SK-N-SH (cell line): ENCODE data around the gene ZNF615. TPM values are rescaled to one million over a fixed set of nuclear protein-coding genes. Genes with fewer than 3 reads are reported as not detected.

ENCODE experiments used
- CTCF ChIA-PET: fragments of 300-600, 350-600 bp; formaldehyde crosslinking; extraction: SDS; loops from one replicate; lab custom pipeline; 2021; lab: Yijun Ruan, JAX
- POLR2A ChIA-PET: fragments of 350-600 bp; sonication (Branson Sonifier 250); formaldehyde crosslinking; extraction: SDS; loops from one replicate; lab custom pipeline; 2020; ENCODE audit warnings: antibody characterized with exemption, inconsistent platforms; lab: Yijun Ruan, JAX
- DNase-seq: peaks from one replicate; pipeline ENCODE4 v3.0.0; 2012
- H2AFZ ChIP-seq: fragments of 200-600 bp; sonication (generic); 2 replicates; pipeline ENCODE4 v1.8.1; 2016; ENCODE audit warnings: antibody characterized with exemption, mild to moderate bottlenecking, low read depth
- H3F3A ChIP-seq: fragments of 200-600 bp; sonication (generic); replicated peaks from 2 replicates; pipeline ENCODE3; 2016; ENCODE audit warnings: antibody characterized with exemption, mild to moderate bottlenecking; ENCODE audit not compliant: insufficient read depth
- H3K27ac ChIP-seq, 2 experiments: fragments of 200-500 bp in 1 of 2; fragments of 200-600 bp in 1 of 2; sonication (Bioruptor generic) in 1 of 2; sonication (generic), shearing (Covaris generic) in 1 of 2; 2 replicates each; pipeline versions ENCODE4 v1.5.1 to v1.6.1; 2014 to 2016; ENCODE audit warnings: low read depth in 2 of 2, inconsistent platforms in 1 of 2, low read length in 1 of 2, mild to moderate bottlenecking in 1 of 2, mixed read lengths in 1 of 2
- H3K27me3 ChIP-seq: fragments of 200-600 bp; sonication (generic), shearing (Covaris generic); 2 replicates; pipeline ENCODE4 v1.6.1; 2016; ENCODE audit warnings: mixed run types; ENCODE audit not compliant: insufficient read depth
- H3K36me3 ChIP-seq, 2 experiments: fragments of 200-500 bp in 1 of 2; fragments of 200-600 bp in 1 of 2; sonication (Bioruptor generic) in 1 of 2; sonication (generic) in 1 of 2; replicated peaks in 1 of 2; 2 replicates each; pipeline versions ENCODE3 to v1.5.1; 2014 to 2016; ENCODE audit warnings: low read length in 1 of 2, mild to moderate bottlenecking in 1 of 2; ENCODE audit not compliant: insufficient read depth in 2 of 2, control insufficient read depth in 1 of 2
- H3K4me1 ChIP-seq, 2 experiments: fragments of 200-500 bp in 1 of 2; fragments of 200-600 bp in 1 of 2; sonication (Bioruptor generic) in 1 of 2; sonication (generic), shearing (Covaris generic) in 1 of 2; 2 replicates each; pipeline versions ENCODE4 v1.5.1 to v1.6.1; 2014 to 2016; ENCODE audit warnings: low read depth in 1 of 2, low read length in 1 of 2, mixed run types in 1 of 2; ENCODE audit not compliant: insufficient read depth in 2 of 2, control insufficient read depth in 1 of 2
- H3K4me2 ChIP-seq: fragments of 200-600 bp; sonication (generic), shearing (Covaris generic); 2 replicates; pipeline ENCODE4 v1.6.1; 2017; ENCODE audit warnings: mixed run types
- H3K4me3 ChIP-seq, 2 experiments: fragments of 200-500 bp in 1 of 2; fragments of 200-600 bp in 1 of 2; sonication (Bioruptor generic) in 1 of 2; sonication (generic), shearing (Covaris generic) in 1 of 2; 2 replicates each; pipeline versions ENCODE4 v1.5.1 to v1.8.1; 2014 to 2016; ENCODE audit warnings: low read depth in 2 of 2, inconsistent platforms in 1 of 2, low read length in 1 of 2, mild to moderate bottlenecking in 1 of 2, mixed read lengths in 1 of 2, moderate library complexity in 1 of 2
- H3K79me2 ChIP-seq: fragments of 200-600 bp; sonication (generic); 2 replicates; pipeline ENCODE4 v1.8.1; 2017; ENCODE audit warnings: mild to moderate bottlenecking; ENCODE audit not compliant: insufficient read depth
- H3K9ac ChIP-seq: fragments of 200-600 bp; sonication (generic); 2 replicates; pipeline ENCODE4 v1.6.1; 2017; ENCODE audit warnings: mixed run types
- H3K9me2 ChIP-seq: fragments of 200-600 bp; sonication (generic); 2 replicates; pipeline ENCODE4 v1.6.1; 2017; ENCODE audit warnings: mixed run types
- H3K9me3 ChIP-seq: fragments of 200-600 bp; sonication (generic); 2 replicates; pipeline ENCODE4 v1.6.1; 2017; ENCODE audit warnings: mixed run types, mild to moderate bottlenecking, moderate library complexity
- H4K20me1 ChIP-seq: fragments of 200-600 bp; sonication (generic); 2 replicates; pipeline ENCODE4 v1.6.1; 2017; ENCODE audit warnings: mild to moderate bottlenecking, mixed run types; ENCODE audit not compliant: insufficient read depth
- CHD2 ChIP-seq: fragments of 150-350 bp; IDR thresholded peaks from 2 replicates; pipeline ENCODE4 v1.6.1; 2018; ENCODE audit warnings: low read length; ENCODE audit not compliant: partially characterized antibody
- ELF1 ChIP-seq: IDR thresholded peaks from 2 replicates; pipeline ENCODE4 v1.4.0; 2012
- FOXJ3 ChIP-seq: sonication (generic); formaldehyde crosslinking; IDR thresholded peaks from 2 replicates; pipeline ENCODE4 v1.5.1; 2020; ENCODE audit warnings: mild to moderate bottlenecking, missing genetic modification reagents
- FOXM1 ChIP-seq: IDR thresholded peaks from 2 replicates; pipeline ENCODE4 v1.4.0; 2012; ENCODE audit warnings: low read depth, mild to moderate bottlenecking
- GABPA ChIP-seq: IDR thresholded peaks from 2 replicates; pipeline ENCODE4 v1.4.0; 2012; ENCODE audit warnings: low read depth, mild to moderate bottlenecking
- GATA2 ChIP-seq: sonication (generic); formaldehyde crosslinking; IDR thresholded peaks from 2 replicates; pipeline ENCODE4 v1.5.0; 2020; ENCODE audit warnings: mild to moderate bottlenecking, missing genetic modification reagents
- POLR2AphosphoS5 ChIP-seq: IDR thresholded peaks from 2 replicates; pipeline ENCODE4 v1.6.1; 2012; ENCODE audit warnings: low read depth, low read length
- RCOR1 ChIP-seq: fragments of 150-350 bp; IDR thresholded peaks from 2 replicates; pipeline ENCODE4 v1.6.1; 2017; ENCODE audit warnings: antibody characterized with exemption, low read length
- RFX5 ChIP-seq: IDR thresholded peaks from 2 replicates; pipeline ENCODE4 v1.6.1; 2012; ENCODE audit warnings: mild to moderate bottlenecking, improper control_type of control experiment, low read length
- RXRA ChIP-seq: IDR thresholded peaks from 2 replicates; pipeline ENCODE4 v1.4.0; 2012; ENCODE audit warnings: low read depth, mild to moderate bottlenecking, borderline replicate concordance
- SMC3 ChIP-seq: IDR thresholded peaks from 2 replicates; pipeline ENCODE4 v1.6.1; 2012; ENCODE audit warnings: low read depth, low read length, improper control_type of control experiment
- TEAD4 ChIP-seq: IDR thresholded peaks from 2 replicates; pipeline ENCODE4 v1.4.0; 2012; ENCODE audit warnings: mild to moderate bottlenecking, borderline replicate concordance; ENCODE audit not compliant: insufficient read depth
- WGBS: methylation state at CpG from one replicate; pipeline ENCODE4 v1.1.6; 2017; ENCODE audit warnings: low lambda C conversion rate; 5-methylcytosine and 5-hydroxymethylcytosine counted together
- polyA plus RNA-seq, 3 experiments: library from polyadenylated mRNA; depleted of rRNA; stranded (reverse); fragments of >200 nt; gene quantifications; 2 replicates each; pipeline ENCODE4 v1.2.3, GENCODE V29; 2012
- TF ChIP-seq, protein P1 (sequence below): IDR thresholded peaks from 2 replicates; pipeline ENCODE4 v1.4.0; 2012; ENCODE audit warnings: low read depth, borderline replicate concordance
- TF ChIP-seq, protein P2 (sequence below): IDR thresholded peaks from 2 replicates; pipeline ENCODE4 v1.4.0; 2012; ENCODE audit warnings: low read depth, borderline replicate concordance
- TF ChIP-seq, protein P3 (sequence below): fragments of 150-350 bp; IDR thresholded peaks from 2 replicates; pipeline ENCODE4 v1.6.1; 2016; ENCODE audit warnings: mild to moderate bottlenecking, low read depth, low read length

ZNF615 gene
- polyA plus RNA-seq, 1 of the 3 experiments (the other 2 are of a cell fraction) = 1.6 TPM

DNA sequence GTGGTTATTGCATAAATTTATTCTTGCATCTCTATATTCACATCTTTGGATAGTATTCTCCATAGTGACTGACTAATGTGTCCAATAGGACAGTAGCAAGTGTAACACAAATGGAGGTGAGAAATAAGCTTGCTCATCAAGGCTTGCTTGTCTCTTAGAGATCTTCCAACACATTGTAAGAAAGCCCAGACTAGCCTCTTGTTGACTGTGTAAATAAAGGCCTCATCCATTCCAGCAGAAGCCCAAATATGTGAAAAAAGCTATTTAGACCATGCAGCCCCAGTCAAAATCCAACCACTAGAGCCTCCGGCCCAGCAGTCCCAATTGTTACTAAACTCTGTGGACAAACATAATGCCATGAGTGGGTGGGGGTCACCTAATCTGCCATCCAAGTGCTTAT lies 2.7 kb upstream of the ZNF615 start:
- peaks cover 14% of the 10 kb centered on the region; the same call in 1 of the 2 replicates for H3K79me2 ChIP-seq
- H3K9ac ChIP-seq = no peak overlapping the region
- no peaks in the 10 kb centered on the region for H3K27me3 ChIP-seq
- H3K4me2 ChIP-seq = no peak overlapping the region
- no peak for DNase-seq
- H3K27ac ChIP-seq = no peak overlapping the region
- no peaks in the 10 kb centered on the region for H3K9me2 ChIP-seq
- H2AFZ ChIP-seq = no peak overlapping the region
- peaks cover 10% of the 10 kb centered on the region; the same call in 1 of the 2 replicates for H3K9me3 ChIP-seq
- ChIA-PET POLR2A (no interaction called here), CTCF (no interaction called here)
- H3K4me1 ChIP-seq = peaks cover 0 to 5% of the 10 kb centered on the region in 2 experiments; a peak in 1 of 4 replicates
- H3K36me3 ChIP-seq = peaks cover 20 to 24% of the 10 kb centered on the region in 2 experiments
- no peak for TF ChIP-seq FOXJ3 (CRISPR knock-in tag)
- TF ChIP-seq RFX5 = no peak
- no peak for TF ChIP-seq CHD2
- TF ChIP-seq POLR2AphosphoS5 = no peak
- no peak for TF ChIP-seq RXRA
- H3F3A ChIP-seq = peaks cover 5% of the 10 kb centered on the region
- no peak overlapping the region for H3K4me3 ChIP-seq
- H4K20me1 ChIP-seq = no peaks in the 10 kb centered on the region
- WGBS = 100% methylated on average over 1 of the region's 1 CpG

DNA sequence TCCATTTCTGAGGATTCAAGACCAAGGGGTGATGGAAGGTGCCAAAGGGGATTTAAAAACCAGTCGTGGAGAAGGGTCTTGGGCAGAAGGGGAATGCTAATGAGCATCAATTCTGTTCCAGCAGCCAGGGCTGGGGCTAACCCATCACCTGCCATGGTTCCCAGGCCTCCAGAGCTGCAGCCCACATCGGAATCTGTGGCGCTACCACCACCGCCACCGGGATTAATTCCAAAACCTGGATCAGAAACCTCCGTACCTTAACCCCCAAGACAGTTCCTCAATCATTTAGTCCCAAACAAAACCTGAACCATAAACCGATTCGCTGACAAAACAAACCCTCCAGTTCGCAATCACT lies 583 bp downstream of the ZNF615 start:
- Histone ChIP-seq H3K4me1 (peaks cover 0 to 5% of the 10 kb centered on the region in 2 experiments; a peak in 1 of 4 replicates), H4K20me1 (no peaks in the 10 kb centered on the region), H3K79me2 (peaks cover 26% of the 10 kb centered on the region; the same call in 1 of the 2 replicates), H3K9ac (peak overlapping the region; percentile 66), H3K27ac (peak overlapping the region; percentile 21 to 82; a peak in 2 of 4 replicates), H3K4me2 (peak overlapping the region; percentile 70), H2AFZ (peak overlapping the region; percentile 97), H3K9me2 (no peaks in the 10 kb centered on the region), H3K4me3 (peak overlapping the region; percentile 76 to 84), H3F3A (no peaks in the 10 kb centered on the region), H3K27me3 (no peaks in the 10 kb centered on the region), H3K36me3 (peaks cover 3 to 16% of the 10 kb centered on the region in 2 experiments), H3K9me3 (peaks cover 10% of the 10 kb centered on the region; the same call in 1 of the 2 replicates)
- POLR2A ChIA-PET = interaction anchor here (1.5 kb wide), 1 partner anchor 21 kb away, joined by 5 read pairs; the partner anchor contains the start of gene ZNF614
- CTCF ChIA-PET = interaction anchor here (1.3 kb wide), 1 partner anchor 13 kb away, joined by 3 read pairs; no protein-coding TSS in a partner anchor
- TF ChIP-seq, protein P1, sequence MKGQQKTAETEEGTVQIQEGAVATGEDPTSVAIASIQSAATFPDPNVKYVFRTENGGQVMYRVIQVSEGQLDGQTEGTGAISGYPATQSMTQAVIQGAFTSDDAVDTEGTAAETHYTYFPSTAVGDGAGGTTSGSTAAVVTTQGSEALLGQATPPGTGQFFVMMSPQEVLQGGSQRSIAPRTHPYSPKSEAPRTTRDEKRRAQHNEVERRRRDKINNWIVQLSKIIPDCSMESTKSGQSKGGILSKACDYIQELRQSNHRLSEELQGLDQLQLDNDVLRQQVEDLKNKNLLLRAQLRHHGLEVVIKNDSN = no peak
- TF ChIP-seq, protein P2, sequence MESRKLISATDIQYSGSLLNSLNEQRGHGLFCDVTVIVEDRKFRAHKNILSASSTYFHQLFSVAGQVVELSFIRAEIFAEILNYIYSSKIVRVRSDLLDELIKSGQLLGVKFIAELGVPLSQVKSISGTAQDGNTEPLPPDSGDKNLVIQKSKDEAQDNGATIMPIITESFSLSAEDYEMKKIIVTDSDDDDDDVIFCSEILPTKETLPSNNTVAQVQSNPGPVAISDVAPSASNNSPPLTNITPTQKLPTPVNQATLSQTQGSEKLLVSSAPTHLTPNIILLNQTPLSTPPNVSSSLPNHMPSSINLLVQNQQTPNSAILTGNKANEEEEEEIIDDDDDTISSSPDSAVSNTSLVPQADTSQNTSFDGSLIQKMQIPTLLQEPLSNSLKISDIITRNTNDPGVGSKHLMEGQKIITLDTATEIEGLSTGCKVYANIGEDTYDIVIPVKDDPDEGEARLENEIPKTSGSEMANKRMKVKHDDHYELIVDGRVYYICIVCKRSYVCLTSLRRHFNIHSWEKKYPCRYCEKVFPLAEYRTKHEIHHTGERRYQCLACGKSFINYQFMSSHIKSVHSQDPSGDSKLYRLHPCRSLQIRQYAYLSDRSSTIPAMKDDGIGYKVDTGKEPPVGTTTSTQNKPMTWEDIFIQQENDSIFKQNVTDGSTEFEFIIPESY = no peak
- no peak for TF ChIP-seq TEAD4
- no peak for TF ChIP-seq GATA2
- TF ChIP-seq, protein P3, sequence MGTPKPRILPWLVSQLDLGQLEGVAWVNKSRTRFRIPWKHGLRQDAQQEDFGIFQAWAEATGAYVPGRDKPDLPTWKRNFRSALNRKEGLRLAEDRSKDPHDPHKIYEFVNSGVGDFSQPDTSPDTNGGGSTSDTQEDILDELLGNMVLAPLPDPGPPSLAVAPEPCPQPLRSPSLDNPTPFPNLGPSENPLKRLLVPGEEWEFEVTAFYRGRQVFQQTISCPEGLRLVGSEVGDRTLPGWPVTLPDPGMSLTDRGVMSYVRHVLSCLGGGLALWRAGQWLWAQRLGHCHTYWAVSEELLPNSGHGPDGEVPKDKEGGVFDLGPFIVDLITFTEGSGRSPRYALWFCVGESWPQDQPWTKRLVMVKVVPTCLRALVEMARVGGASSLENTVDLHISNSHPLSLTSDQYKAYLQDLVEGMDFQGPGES = no peak
- TF ChIP-seq RCOR1 = no peak
- no peak for TF ChIP-seq GABPA
- no peak for TF ChIP-seq ELF1
- no peak for TF ChIP-seq SMC3
- no peak for TF ChIP-seq FOXM1
- 14% methylated on average over 9 of the region's 9 CpGs for WGBS
- peak; percentile 38 for DNase-seq
